ENCODE measurements around the gene LSMEM2.

The LSMEM2 gene

GRCh38 chr3:50286322-50287227 is 7.7 kb downstream of the LSMEM2 start:
- H2AFZ ChIP-seq (ENCODE audit: low read depth, low read length) = no peak overlapping the region
- H3K4me1 ChIP-seq (ENCODE audit: insufficient read depth, low read length) = peaks cover 6% of the 10 kb centered on the region
- peaks cover 32% of the 10 kb centered on the region for H3K36me3 ChIP-seq (ENCODE audit: insufficient read depth, low read length)
- no peaks in the 10 kb centered on the region for H3K27me3 ChIP-seq (ENCODE audit: insufficient read depth, low read length)
- H3K9me3 ChIP-seq (ENCODE audit: low read length) = no peaks in the 10 kb centered on the region
- H3K4me3 ChIP-seq (ENCODE audit: low read length) = no peak overlapping the region

GRCh38 chr3:50287262-50287661 is 8.4 kb downstream of the LSMEM2 start:
- H3K27me3 ChIP-seq (ENCODE audit: insufficient read depth, low read length) = no peaks in the 10 kb centered on the region
- no peaks in the 10 kb centered on the region for H3K9me3 ChIP-seq (ENCODE audit: low read length)
- peaks cover 9% of the 10 kb centered on the region for H3K4me1 ChIP-seq (ENCODE audit: insufficient read depth, low read length)
- no peak overlapping the region for H3K4me3 ChIP-seq (ENCODE audit: low read length)
- no peak overlapping the region for H2AFZ ChIP-seq (ENCODE audit: low read depth, low read length)
- peaks cover 32% of the 10 kb centered on the region for H3K36me3 ChIP-seq (ENCODE audit: insufficient read depth, low read length)

GRCh38 chr3:50288387-50289007 is 9.6 kb downstream of the LSMEM2 start:
- no peaks in the 10 kb centered on the region for H3K9me3 ChIP-seq (ENCODE audit: low read length)
- peaks cover 16% of the 10 kb centered on the region for H3K4me1 ChIP-seq (ENCODE audit: insufficient read depth, low read length)
- no peak overlapping the region for H2AFZ ChIP-seq (ENCODE audit: low read depth, low read length)
- H3K36me3 ChIP-seq (ENCODE audit: insufficient read depth, low read length) = peaks cover 32% of the 10 kb centered on the region
- H3K4me3 ChIP-seq (ENCODE audit: low read length) = no peak overlapping the region
- no peaks in the 10 kb centered on the region for H3K27me3 ChIP-seq (ENCODE audit: insufficient read depth, low read length)

GRCh38 chr3:50289130-50289529 is 10.2 kb downstream of the LSMEM2 start:
- Histone ChIP-seq H3K4me1 (ENCODE audit: insufficient read depth, low read length) (peaks cover 16% of the 10 kb centered on the region), H2AFZ (ENCODE audit: low read depth, low read length) (no peak overlapping the region), H3K4me3 (ENCODE audit: low read length) (no peak overlapping the region), H3K9me3 (ENCODE audit: low read length) (no peaks in the 10 kb centered on the region), H3K27me3 (ENCODE audit: insufficient read depth, low read length) (no peaks in the 10 kb centered on the region), H3K36me3 (ENCODE audit: insufficient read depth, low read length) (peaks cover 32% of the 10 kb centered on the region)

GRCh38 chr3:50290161-50290641 is 11.3 kb downstream of the LSMEM2 start:
- H3K36me3 ChIP-seq (ENCODE audit: insufficient read depth, low read length) = peaks cover 32% of the 10 kb centered on the region
- no peak overlapping the region for H2AFZ ChIP-seq (ENCODE audit: low read depth, low read length)
- H3K4me3 ChIP-seq (ENCODE audit: low read length) = no peak overlapping the region
- H3K4me1 ChIP-seq (ENCODE audit: insufficient read depth, low read length) = peaks cover 16% of the 10 kb centered on the region
- no peaks in the 10 kb centered on the region for H3K9me3 ChIP-seq (ENCODE audit: low read length)
- H3K27me3 ChIP-seq (ENCODE audit: insufficient read depth, low read length) = no peaks in the 10 kb centered on the region

GRCh38 chr3:50292159-50293078 is 13.5 kb downstream of the LSMEM2 start, which contains the start of gene IFRD2:
IFRD2 (minus strand) TSS chr3:50292429; CDS start chr3:50292274, 155 bp downstream.
- H3K4me3 ChIP-seq (ENCODE audit: low read length) = peak within 1 kb of the TSS; percentile 93
- H3K27me3 ChIP-seq (ENCODE audit: insufficient read depth, low read length) = no peaks in the 10 kb centered on the region
- no peaks in the 10 kb centered on the region for H3K9me3 ChIP-seq (ENCODE audit: low read length)
- no peak within 1 kb of the TSS for H2AFZ ChIP-seq (ENCODE audit: low read depth, low read length)
- peaks cover 16% of the 10 kb centered on the region for H3K4me1 ChIP-seq (ENCODE audit: insufficient read depth, low read length)
- peaks cover 25% of the 10 kb centered on the region for H3K36me3 ChIP-seq (ENCODE audit: insufficient read depth, low read length)

- Histone ChIP-seq H3K4me3 (ENCODE audit: low read length) (peak overlapping the region; percentile 51), H2AFZ (ENCODE audit: low read depth, low read length) (no peak overlapping the region), H3K36me3 (ENCODE audit: insufficient read depth, low read length) (peaks cover 18% of the 10 kb centered on the region), H3K27me3 (ENCODE audit: insufficient read depth, low read length) (no peaks in the 10 kb centered on the region), H3K4me1 (ENCODE audit: insufficient read depth, low read length) (peaks cover 18% of the 10 kb centered on the region), H3K9me3 (ENCODE audit: low read length) (no peaks in the 10 kb centered on the region)
These were observed 14.4 kb downstream of the LSMEM2 start for GRCh38 chr3:50293079-50293801.

GRCh38 chr3:50294089-50294488 is 15.2 kb downstream of the LSMEM2 start:
- H3K36me3 ChIP-seq (ENCODE audit: insufficient read depth, low read length) = peaks cover 10% of the 10 kb centered on the region
- H3K4me3 ChIP-seq (ENCODE audit: low read length) = no peak overlapping the region
- no peaks in the 10 kb centered on the region for H3K27me3 ChIP-seq (ENCODE audit: insufficient read depth, low read length)
- H3K9me3 ChIP-seq (ENCODE audit: low read length) = no peaks in the 10 kb centered on the region
- H2AFZ ChIP-seq (ENCODE audit: low read depth, low read length) = no peak overlapping the region
- peaks cover 21% of the 10 kb centered on the region for H3K4me1 ChIP-seq (ENCODE audit: insufficient read depth, low read length)

GRCh38 chr3:50294492-50295403 is 15.9 kb downstream of the LSMEM2 start:
- peaks cover 23% of the 10 kb centered on the region for H3K4me1 ChIP-seq (ENCODE audit: insufficient read depth, low read length)
- H3K27me3 ChIP-seq (ENCODE audit: insufficient read depth, low read length) = no peaks in the 10 kb centered on the region
- peaks cover 3% of the 10 kb centered on the region for H3K36me3 ChIP-seq (ENCODE audit: insufficient read depth, low read length)
- no peaks in the 10 kb centered on the region for H3K9me3 ChIP-seq (ENCODE audit: low read length)
- no peak overlapping the region for H3K4me3 ChIP-seq (ENCODE audit: low read length)
- no peak overlapping the region for H2AFZ ChIP-seq (ENCODE audit: low read depth, low read length)

- no peaks in the 10 kb centered on the region for H3K27me3 ChIP-seq (ENCODE audit: insufficient read depth, low read length)
- no peaks in the 10 kb centered on the region for H3K9me3 ChIP-seq (ENCODE audit: low read length)
- H2AFZ ChIP-seq (ENCODE audit: low read depth, low read length) = no peak overlapping the region
- H3K4me1 ChIP-seq (ENCODE audit: insufficient read depth, low read length) = peaks cover 30% of the 10 kb centered on the region
- no peak overlapping the region for H3K4me3 ChIP-seq (ENCODE audit: low read length)
- H3K36me3 ChIP-seq (ENCODE audit: insufficient read depth, low read length) = no peaks in the 10 kb centered on the region
These were observed 16.9 kb downstream of the LSMEM2 start for GRCh38 chr3:50295553-50296431.
